Endothelial cell of umbilical vein (primary cell): ENCODE results near the gene PRRC2B. TPM values are rescaled to one million over a fixed set of nuclear protein-coding genes. Genes with fewer than 3 reads are reported as not detected.

Source experiments
- BruUV-seq: library from RNA; stranded (reverse); fragments of 400-500 nt; replicated peaks from 2 replicates; lab custom pipeline; 2021; lab: Mats Ljungman, UMichigan
- CTCF ChIA-PET: fragments of 300-600, 350-600 bp; sonication (Branson Sonifier 250); formaldehyde crosslinking; loops from one replicate; lab custom pipeline; 2021; ENCODE audit warnings: antibody characterized with exemption, inconsistent platforms; lab: Charles Lee
- POLR2A ChIA-PET: fragments of 300-600, 350-600 bp; sonication (Branson Sonifier 250); formaldehyde crosslinking; loops from one replicate; lab custom pipeline; 2021; ENCODE audit warnings: antibody characterized with exemption, inconsistent platforms; lab: Charles Lee
- DNase-seq: peaks from one replicate; pipeline ENCODE4 v3.0.0-alpha.2; 2011; ENCODE audit warnings: low read depth, low spot score
- FAIRE-seq: peaks from 2 replicates; lab custom pipeline; 2011; peaks lifted over from hg19 to GRCh38; lab: Jason Lieb, UNC
- H2AFZ ChIP-seq: 2 replicates; pipeline ENCODE4 v1.6.0; 2012; ENCODE audit warnings: low read depth, low read length, control low read depth, inconsistent platforms
- H3K27ac ChIP-seq: 2 replicates; pipeline ENCODE4 v1.5.1; 2011; ENCODE audit warnings: low read depth, mild to moderate bottlenecking, control low read depth, low read length, moderate library complexity; ENCODE audit not compliant: insufficient read depth
- H3K27me3 ChIP-seq, 2 experiments: 2 replicates each; pipeline versions ENCODE4 v1.6.0 to v1.6.1; 2011; ENCODE audit warnings: low read length in 2 of 2, mixed read lengths in 1 of 2; ENCODE audit not compliant: control insufficient read depth in 2 of 2, insufficient read depth in 2 of 2
- H3K36me3 ChIP-seq, 2 experiments: 2 replicates in 1 of 2; 3 replicates in 1 of 2; pipeline ENCODE4 v1.5.1; 2011; ENCODE audit warnings: low read length in 2 of 2, mild to moderate bottlenecking in 1 of 2, moderate library complexity in 1 of 2; ENCODE audit not compliant: control insufficient read depth in 2 of 2, insufficient read depth in 2 of 2; ENCODE audit errors: extremely low read depth in 1 of 2
- H3K4me1 ChIP-seq: 3 replicates; pipeline ENCODE4 v1.5.1; 2011; ENCODE audit warnings: mild to moderate bottlenecking, low read length; ENCODE audit not compliant: control insufficient read depth, insufficient read depth; ENCODE audit errors: extremely low read depth
- H3K4me2 ChIP-seq: 2 replicates; pipeline ENCODE4 v1.6.1; 2011; ENCODE audit warnings: low read length, control low read depth, mixed read lengths; ENCODE audit not compliant: insufficient read depth
- H3K4me3 ChIP-seq, 3 experiments: fragments of 200-600 bp in 1 of 3; sonication (generic), shearing (Covaris generic) in 1 of 3; replicated peaks in 1 of 3; 2 replicates each; pipeline ENCODE4 v1.5.1; 2011 to 2016; ENCODE audit warnings: control low read depth in 3 of 3, low read length in 3 of 3, mild to moderate bottlenecking in 2 of 3, inconsistent platforms in 1 of 3, low read depth in 1 of 3, moderate library complexity in 1 of 3; ENCODE audit not compliant: insufficient read depth in 1 of 3
- H3K79me2 ChIP-seq: 2 replicates; pipeline ENCODE4 v1.6.0; 2012; ENCODE audit warnings: low read length, inconsistent platforms; ENCODE audit not compliant: control insufficient read depth, insufficient read depth
- H3K9ac ChIP-seq: replicated peaks from 2 replicates; pipeline ENCODE3; 2011; ENCODE audit warnings: low read length, control low read depth; ENCODE audit not compliant: insufficient read depth; ENCODE audit errors: extremely low read depth
- H3K9me1 ChIP-seq: replicated peaks from 3 replicates; pipeline ENCODE4 v1.6.0; 2011; ENCODE audit warnings: mild to moderate bottlenecking, low read length; ENCODE audit not compliant: control insufficient read depth, insufficient read depth; ENCODE audit errors: extremely low read depth
- H3K9me3 ChIP-seq: replicated peaks from 2 replicates; pipeline ENCODE4 v1.5.1; 2012; ENCODE audit warnings: low read length, inconsistent platforms; ENCODE audit not compliant: control insufficient read depth, insufficient read depth
- H4K20me1 ChIP-seq: replicated peaks from 2 replicates; pipeline ENCODE3; 2011; ENCODE audit warnings: mild to moderate bottlenecking, low read length; ENCODE audit not compliant: control insufficient read depth, insufficient read depth; ENCODE audit errors: extremely low read depth
- CTCF ChIP-seq, 2 donors: IDR thresholded peaks; 1 replicate in 1 of 2; 2 replicates in 1 of 2; pipeline ENCODE4 v1.5.1; 2011; ENCODE audit warnings: low read length in 2 of 2, mild to moderate bottlenecking in 2 of 2, moderate library complexity in 2 of 2, control low read depth in 1 of 2, inconsistent platforms in 1 of 2, low read depth in 1 of 2; ENCODE audit not compliant: insufficient read depth in 1 of 2; ENCODE audit errors: extremely low read depth in 1 of 2
- EZH2 ChIP-seq: IDR thresholded peaks from 2 replicates; pipeline ENCODE4 v1.6.1; 2012; ENCODE audit warnings: borderline replicate concordance, low read depth, mild to moderate bottlenecking, moderate library complexity, low read length, inconsistent platforms; ENCODE audit not compliant: severe bottlenecking
- FOS ChIP-seq: IDR thresholded peaks from 2 replicates; pipeline ENCODE4 v1.6.1; 2011; ENCODE audit warnings: mild to moderate bottlenecking, low read length, moderate library complexity, borderline replicate concordance; ENCODE audit not compliant: insufficient read depth
- POLR2A ChIP-seq: IDR thresholded peaks from 2 replicates; pipeline ENCODE4 v1.6.1; 2012; ENCODE audit warnings: low read depth, mild to moderate bottlenecking, control low read depth, low read length
- dilution Hi-C: fragments of 300-500 bp; cut with MboI; formaldehyde crosslinking; loops from one replicate; pipeline ENCODE4 v1.15.0; 2019; ENCODE audit warnings: low sequenced_read_pairs; ENCODE audit not compliant: extremely low pct_ligation_motif_present
- intact Hi-C: fragments of 100-400 bp; cut with micrococcal nuclease; formaldehyde crosslinking; loops from one replicate; pipeline ENCODE4 v1.10.0; 2022
- polyA plus RNA-seq, 4 experiments: library from polyadenylated mRNA; depleted of rRNA in 3 of 4; stranded (reverse) in 3 of 4; unstranded in 1 of 4; fragments of >200 nt; gene quantifications; 2 replicates each; pipeline versions ENCODE4 v1.2.1 to v1.2.3, GENCODE V29; 2011 to 2012; ENCODE audit warnings: missing spikeins in 1 of 4
- total RNA-seq: library from RNA; stranded (reverse); gene quantifications from 2 replicates; pipeline ENCODE4 v1.2.3, GENCODE V29; 2021

The PRRC2B gene
- total and polyA plus RNA-seq, 2 donors (not counting 3 experiments of a cell fraction or from before 2014, with no cell fraction given): 35.6 to 256 TPM

- Histone ChIP-seq H3K9ac (no peak overlapping the region), H3K27ac (no peak overlapping the region), H3K9me1 (no peaks in the 10 kb centered on the region), H3K4me3 (no peak overlapping the region), H2AFZ (peak overlapping the region; percentile 87), H3K9me3 (no peaks in the 10 kb centered on the region), H3K4me2 (peak overlapping the region; percentile 33), H3K4me1 (peaks cover 2% of the 10 kb centered on the region), H3K27me3 (no peaks in the 10 kb centered on the region), H4K20me1 (no peaks in the 10 kb centered on the region), H3K36me3 (no peaks in the 10 kb centered on the region), H3K79me2 (no peaks in the 10 kb centered on the region)
- intact Hi-C loops: no loop called here
- ChIA-PET CTCF (interaction anchor here (0.8 to 2.5 kb wide), 35 partner anchors 9 to 401 kb away, joined by 3 to 35 read pairs (median 5); partner anchors contain the start of genes POMT1 and PRRT1B), POLR2A (interaction anchor here (0.6 kb wide), 1 partner anchor 391 kb away, joined by 3 read pairs; no protein-coding TSS in a partner anchor)
- dilution Hi-C loops: no loop called here
- no peak for DNase-seq
- FAIRE-seq: no peak
- BruUV-seq: no TSS peak
- TF ChIP-seq CTCF (IDR thresholded peaks at IDR 0.05; ENCODE audit: extremely low read depth in 1 of 2, insufficient read depth in 1 of 2, low read depth in 1 of 2, low read length in 2 of 2) (no peak), POLR2A (no peak), EZH2 (no peak), FOS (no peak)
These were observed 44.4 kb upstream of the PRRC2B start for GRCh38 chr9:131349522-131349880.
